Inferior parietal cortex (tissue), 1 donor: ENCODE results near the gene LMOD1.
"Not testable (repeated sequence)": the region's sequence is repeated elsewhere in the genome, so short reads cannot be mapped to it uniquely, and the experiment has no call there.

ENCODE experiments used
- DNase-seq: peaks from one replicate; pipeline ENCODE4 v3.0.0-alpha.2; 2016; ENCODE audit errors: extremely low spot score

LMOD1 gene

DNA sequence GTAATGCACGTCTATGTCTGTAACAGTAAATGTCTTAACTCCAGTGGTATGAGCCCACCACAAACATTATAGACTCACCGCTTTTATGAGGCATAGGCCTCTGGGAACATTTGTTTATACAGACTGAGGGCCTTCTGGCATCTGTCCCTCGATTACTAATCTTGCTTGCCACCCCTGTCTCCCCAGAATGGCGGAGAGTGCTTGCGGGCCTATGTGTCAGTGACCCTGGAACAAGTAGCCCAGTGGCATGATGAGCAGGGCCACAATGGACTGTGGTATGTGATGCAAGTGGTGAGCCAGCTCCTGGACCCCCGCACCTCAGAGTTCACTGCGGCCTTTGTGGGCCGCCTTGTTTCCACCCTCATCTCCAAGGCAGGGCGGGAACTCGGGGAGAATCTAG, 76.0 kb downstream of the LMOD1 start:
- DNase-seq, result no peak

DNA sequence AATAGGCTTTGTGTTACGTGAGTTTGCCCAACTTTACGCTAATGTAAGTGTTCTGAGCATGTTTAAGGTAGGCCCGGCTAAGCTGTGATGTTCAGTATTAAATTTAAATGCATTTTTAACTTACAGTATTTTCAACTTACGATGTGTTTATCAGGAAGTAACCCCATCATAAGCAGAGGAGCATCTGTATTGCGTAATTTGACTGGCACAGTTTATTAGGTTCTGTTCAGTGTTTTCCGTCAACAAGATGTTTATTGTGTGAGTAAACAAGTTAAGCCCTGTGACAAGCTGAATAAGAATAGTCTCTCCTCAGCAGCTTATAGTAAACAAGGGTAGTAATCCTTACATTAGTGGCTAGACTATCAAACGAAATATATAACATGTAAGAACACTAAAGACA, 84.9 kb downstream of the LMOD1 start:
- no peak for DNase-seq

DNA sequence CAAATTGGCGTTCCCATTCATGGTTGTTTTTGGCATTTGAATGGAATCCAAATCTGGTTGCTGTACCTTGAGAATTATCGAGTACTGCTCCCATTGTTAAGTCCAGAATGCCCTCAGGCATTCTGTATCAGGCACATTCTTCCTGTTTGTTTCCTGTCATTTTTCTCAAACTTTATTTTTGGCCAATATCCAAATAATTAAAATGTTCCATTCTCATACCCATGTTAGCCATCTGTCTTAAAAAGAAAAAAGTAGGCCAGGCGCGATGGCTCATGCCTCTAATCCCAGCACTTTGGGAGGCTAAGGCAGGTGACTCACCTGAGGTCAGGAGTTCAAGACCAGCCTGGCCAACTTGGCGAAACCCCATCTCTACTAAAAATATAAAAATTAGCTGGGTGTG, 86.9 kb downstream of the LMOD1 start:
- DNase-seq, result no peak

DNA sequence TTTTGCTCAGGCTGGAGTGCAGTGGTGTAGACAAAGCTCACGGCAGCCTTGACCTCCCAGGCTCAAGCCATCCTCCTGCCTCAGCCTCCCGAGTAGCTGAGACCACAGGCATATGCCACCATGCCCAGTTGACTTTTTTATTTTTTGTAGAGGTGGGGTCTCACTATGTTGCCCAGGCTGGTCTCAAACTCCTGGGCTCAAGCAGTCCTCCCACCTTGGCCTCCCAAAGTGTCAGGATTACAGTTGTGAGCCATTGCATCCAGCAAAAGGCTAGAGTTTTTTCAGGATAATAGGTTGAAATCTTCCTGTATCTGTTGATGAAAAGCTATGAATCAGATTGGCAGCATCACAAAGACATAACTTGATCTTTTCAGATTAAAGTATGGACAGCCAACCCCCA, 89.6 kb downstream of the LMOD1 start:
- DNase-seq, result not testable (repeated sequence)

DNA sequence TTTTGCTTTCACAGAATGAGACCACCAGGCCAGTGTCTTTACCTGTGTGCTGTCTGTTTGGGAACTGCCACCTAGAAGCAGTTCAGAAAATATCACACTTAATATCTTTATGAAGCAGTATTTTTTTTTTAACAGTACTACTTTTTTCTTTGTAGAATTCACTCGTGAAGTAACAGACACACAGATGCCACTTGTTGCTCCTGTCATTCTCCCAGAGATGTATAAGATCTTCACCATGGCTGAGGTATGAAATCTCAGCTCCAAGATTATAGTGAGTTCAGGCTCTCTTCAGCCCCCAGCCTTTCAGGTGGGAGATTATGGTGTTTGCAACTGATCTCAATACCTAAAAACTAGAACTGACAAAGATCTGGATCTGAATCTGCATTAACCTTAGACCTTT, 94.4 kb downstream of the LMOD1 start:
- DNase-seq, result no peak

DNA sequence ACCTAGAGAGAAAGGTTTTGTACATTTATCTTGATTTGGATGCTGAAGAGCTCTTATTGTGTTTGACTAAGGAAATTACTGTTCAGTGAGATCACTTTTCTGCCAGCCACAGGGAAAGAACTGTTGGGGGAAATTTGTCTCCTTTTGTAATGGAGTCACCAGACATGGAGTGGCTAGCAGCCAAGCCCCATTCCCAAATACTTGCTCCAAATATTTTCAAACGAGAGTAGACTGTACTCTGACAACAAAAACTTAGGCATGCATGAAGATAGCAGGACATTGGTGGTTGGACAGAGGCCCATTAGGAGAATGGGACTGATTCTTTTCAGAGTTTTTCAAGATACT, 96.3 kb downstream of the LMOD1 start:
- DNase-seq, result no peak

DNA sequence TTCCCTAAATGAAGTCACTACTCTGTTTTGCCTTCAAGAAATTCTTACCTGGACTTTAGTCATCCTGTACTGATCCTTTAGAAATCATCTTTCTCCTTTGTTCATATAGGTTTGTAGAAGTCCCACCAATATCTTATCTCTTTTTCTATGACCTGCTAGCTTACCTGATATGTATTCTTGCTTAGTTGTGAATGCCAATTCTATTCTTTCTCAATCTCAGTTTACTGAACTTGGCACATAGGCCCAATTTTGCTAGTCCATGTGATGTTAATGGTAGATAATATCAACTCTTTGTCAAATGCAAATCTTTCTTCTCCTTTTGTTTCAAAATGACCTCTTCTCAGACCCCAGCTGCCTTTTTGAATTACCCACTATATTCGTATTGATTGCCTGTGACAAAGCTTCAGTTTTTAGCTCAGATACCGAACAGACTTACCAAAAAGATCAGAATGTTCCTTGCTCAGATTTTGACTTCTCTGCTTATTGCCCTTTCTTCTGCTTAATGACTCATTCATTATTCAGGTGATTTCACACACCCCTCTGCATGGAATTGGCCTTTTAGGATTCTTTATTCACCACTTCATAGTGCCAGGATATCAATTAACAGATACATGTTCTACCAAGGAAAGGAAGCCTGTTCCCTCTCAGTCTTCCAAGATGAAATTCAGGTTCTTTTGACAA, 96.8 kb downstream of the LMOD1 start:
- DNase-seq, result no peak

DNA sequence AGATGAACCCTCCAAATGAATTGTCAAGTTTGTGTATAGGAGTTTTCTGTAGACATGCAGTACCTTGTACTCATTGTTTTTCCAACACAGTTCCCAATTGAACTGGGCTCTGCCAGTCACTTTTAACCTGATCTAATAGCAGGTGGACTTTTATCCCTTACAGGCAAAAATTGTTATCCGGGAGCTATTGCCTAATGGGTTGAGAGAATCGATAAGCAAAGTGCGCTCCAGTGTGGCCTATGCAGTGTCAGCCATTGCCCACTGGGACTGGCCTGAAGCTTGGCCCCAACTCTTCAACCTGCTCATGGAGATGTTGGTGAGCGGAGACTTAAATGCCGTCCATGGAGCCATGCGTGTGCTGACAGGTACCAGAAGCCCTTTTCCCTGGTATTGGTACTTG, 98.1 kb downstream of the LMOD1 start:
- no peak for DNase-seq

DNA sequence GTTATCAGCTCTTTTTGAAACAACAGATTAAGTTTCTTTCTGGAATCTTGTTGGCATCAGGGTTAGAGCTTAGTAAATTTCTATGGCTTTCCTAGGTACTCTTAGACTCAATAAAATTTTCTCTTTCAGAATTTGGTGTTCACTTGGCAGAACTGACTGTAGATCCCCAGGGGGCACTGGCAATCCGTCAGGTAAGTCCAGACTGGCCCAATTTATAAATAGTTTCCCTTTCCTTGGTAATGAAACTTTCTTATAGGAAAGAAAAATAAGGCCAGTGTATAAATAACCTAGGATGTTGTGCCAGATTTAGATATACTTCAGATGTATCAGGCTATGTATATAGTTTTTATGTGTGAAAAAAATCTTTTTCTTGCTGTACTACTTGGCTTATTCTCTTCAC, 99.2 kb downstream of the LMOD1 start:
- no peak for DNase-seq
